Kidney tubule cell (primary cell): ENCODE measurements around the gene GNB2.
"Not testable (repeated sequence)": the region's sequence is repeated elsewhere in the genome, so short reads cannot be mapped to it uniquely, and the experiment has no call there.

Experiments used
- DNase-seq: peaks from one replicate; pipeline ENCODE4 v3.0.0-alpha.2; 2018; ENCODE audit warnings: low spot score

Gene GNB2

DNA sequence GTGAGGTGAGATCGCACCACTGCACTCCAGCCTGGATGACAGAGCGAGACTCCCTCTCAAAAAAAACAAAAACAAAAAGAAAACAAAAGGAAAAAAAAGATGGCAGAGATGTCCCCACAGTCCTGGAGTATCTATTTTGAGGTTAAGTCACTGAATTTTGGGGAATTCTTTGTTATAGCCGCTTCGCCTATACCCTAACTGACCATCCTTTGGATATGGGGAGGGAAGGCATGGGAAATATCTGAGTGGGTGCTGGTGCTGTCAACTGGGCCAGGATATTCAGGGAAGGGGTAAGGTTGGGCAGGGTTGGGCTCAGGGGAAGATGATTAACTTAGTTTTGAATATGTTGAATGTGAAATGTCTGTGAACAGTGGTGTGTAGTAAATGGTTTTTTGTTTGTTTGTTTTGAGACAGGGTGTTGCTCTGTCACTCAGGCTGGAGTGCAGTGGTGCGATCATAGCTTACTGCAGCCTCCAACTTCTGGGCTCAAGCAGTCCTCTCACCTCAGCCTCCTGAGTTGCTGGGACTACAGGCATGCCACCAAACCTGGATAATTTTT lies 8.3 kb upstream of the GNB2 start:
- DNase-seq: no peak

DNA sequence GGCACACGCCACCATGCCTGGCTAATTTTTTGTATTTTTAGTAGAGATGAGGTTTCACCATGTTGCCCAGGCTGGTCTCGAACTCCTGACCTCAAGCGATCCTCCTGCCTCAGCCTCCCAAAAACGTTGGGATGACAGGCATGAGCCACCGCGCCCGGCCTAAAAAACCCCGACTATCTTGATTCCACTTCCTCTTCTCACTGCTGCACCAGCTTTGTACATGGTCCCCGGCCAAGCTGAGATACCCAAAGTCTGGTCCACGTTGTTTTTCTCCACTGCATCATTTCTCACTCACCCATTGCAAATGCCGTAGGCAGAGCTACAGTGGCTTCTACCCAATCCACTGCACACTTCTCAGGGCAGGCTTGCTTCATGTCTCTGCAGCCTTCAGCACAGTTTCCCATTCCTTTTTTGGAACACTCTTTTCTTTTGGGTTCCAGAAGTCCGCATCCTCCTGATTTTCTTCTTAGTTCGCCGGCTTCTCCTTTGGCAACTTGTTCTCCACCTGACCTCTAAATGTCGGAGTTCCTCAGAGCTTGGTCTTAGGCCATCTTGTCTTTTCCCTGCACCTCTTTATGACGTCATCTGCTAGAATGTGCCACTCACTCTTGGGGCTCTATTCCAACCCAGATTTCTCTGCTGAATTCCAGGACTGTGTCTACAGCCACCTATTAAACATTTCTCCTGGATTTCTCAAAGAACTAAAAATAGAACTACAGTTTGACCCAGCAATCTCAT lies 6.0 kb upstream of the GNB2 start:
- no peak for DNase-seq

DNA sequence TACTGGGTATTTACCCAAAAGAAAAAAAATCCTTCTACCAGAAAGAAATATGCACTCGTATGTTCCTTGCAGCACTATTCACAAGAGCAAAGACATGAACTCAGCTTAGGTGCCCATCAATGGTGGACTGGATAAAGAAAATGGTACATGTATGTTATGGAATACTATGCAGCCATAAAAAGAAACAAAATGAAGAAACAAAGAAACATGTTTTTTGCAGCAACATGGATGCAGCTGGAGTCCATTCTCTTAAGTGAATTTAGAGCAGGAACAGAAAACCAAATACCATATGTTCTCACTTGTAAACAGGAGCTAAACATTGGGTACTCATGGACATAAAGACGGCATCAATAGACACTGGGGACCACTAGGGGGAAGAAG lies 5.5 kb upstream of the GNB2 start:
- DNase-seq: no peak

DNA sequence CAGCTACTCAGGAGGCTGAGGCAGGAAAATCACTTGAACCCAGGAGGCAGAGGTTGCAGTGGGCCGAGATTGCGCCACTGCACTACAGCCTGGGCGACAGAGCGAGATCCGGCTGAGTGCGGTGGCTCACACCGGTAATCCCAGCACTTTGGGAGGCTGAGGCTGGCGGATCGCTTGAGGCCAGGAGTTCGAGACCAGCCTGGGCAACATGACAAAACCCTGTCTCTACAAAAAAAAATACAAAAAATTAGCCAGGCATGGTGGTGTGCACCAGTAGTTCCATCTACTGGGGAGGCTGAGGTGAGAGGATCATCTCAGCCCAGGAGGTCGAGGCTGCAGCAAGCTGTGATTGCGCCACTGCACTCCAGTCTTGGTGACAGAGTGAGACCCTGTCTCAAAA lies 4.4 kb upstream of the GNB2 start:
- DNase-seq: not testable (repeated sequence)

DNA sequence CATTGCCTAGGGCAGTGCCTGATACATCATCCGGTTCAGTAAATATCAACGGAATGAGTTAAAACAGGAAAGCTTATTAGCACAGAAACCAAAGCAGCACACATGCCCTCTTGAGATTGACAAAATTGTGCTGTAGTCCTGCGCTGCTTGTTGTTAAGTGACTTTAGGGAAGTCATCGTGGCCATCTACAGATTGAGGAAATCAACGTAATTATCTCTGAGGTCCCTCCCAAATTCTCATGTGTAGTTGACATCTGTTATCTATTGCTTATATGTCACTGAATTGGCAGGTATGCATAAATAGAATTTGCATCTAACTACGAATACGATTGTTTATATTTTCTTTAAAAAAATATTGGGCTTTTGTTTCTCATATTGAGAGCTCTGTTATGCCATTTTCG lies 3.5 kb upstream of the GNB2 start:
- DNase-seq: no peak

DNA sequence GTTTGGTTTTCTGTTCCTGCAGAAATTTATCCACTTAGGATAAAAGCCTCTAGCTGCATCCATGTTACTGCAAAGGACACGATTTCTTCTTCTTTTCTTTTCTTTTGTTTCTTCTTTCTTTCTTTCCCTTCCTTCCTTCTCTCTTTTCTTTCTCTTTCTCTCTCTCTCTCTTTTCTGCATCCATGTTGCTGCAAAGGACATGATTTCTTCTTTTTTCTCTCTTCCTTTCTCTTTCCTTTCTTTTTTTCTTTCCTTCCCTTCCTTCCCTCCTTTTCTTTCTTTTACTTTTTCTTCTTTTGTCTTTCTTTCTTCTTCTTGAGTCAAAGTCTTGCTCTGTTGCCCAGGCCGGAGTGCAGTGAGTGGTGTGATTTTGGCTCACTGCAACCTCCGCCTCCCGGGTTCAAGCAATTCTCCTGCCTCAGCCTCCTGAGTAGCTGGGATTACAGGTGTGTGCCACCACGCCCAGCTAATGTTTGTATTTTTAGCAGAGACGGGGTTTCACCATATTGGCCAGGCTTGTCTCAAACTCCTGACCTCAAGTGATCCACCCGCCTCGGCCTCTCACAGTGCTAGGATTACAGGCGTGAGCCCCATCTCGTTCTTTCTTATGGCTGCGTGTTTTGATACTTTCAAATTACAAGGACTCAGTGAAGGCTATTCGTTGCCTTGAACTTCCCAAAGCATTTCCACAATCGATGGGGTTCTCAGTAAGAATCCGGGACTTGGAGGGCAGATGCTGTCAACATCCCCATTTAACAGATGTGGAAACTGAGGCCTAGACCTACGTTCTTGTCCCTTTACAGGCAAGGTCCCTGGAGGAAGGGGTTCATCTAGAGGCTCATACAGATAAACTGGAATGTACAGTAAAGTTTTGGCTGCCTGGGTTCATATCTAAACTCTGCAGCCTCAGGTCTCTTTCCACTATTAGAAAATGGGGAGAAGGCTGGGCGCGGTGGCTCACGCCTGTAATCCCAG lies 1.9 kb upstream of the GNB2 start:
- DNase-seq: no peak

DNA sequence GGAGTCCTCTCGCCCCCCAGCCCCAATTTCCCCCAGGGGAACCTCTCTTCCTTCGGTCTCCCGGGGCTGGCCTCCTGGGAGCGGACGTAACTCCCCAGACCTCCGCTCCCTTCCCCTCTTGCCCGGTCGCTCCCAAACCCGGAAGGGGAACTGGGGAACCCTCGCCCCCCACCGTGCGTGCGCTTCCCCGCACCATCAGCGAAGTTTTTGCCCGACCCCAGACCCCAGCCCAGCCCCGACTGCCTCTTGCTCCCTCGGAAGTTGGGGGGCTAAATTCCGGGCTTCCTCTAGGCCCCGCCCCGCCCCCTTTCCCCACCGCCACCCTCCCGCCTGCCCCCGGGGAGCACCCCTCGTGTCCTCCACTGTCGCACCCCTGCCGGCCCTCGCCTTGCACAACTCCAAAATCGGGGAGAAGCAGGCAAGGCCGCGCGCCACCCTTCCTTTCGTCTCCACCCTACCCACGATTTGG lies 436 bp downstream of the GNB2 start:
- no peak for DNase-seq

DNA sequence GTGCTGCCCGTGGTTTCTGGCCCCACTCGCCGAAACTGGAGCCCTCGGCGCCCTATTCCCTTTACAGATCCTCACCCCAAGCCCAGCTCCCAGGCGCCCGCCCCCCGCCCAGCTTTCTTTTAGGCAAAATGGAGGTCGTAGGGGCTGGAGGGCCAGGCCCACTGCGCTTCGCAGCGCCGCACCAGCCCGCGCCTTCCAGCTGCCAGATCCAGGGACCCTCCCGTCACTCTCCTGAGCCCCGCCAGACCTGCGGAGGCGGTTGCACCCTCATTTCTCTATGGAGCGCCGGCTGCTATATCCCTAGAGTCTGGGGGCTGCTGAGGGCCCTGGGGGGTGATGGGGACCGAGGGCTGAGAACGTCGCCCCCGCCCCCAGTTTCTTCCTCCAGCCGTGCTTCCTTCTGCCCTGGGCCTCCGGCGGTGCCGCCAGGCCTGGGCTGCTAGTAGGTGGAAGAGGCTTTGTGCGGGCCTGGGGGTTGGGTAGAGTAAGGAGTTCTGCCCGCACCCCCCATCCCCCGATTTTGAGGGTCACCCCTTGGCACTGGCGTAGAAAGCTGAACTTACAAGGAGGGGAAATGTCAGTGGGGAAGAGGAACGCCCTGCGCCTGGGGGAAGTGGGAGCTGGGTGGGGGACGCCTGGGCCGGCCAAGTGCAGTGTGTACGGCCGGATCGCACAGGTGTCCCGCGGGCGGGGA lies 1.0 kb downstream of the GNB2 start:
- peak; percentile 22 for DNase-seq

DNA sequence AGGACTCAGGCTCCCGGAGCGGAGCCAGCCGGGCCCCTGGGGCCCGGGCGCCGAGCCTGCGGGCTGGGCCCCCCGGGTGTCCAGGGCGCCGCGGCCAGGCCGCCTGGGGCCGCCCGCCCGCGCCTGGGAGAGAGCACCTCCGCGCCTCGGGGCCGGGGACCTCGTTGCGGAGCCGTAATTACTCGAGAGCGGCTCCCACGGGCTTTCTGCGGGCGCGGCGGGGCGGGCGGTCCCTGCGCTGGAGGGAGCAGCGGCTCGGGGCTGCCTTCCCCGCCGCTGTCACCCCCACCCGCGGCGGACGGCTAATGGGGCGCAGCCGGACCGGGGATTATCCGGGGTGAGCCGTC lies 1.5 kb downstream of the GNB2 start:
- no peak for DNase-seq

DNA sequence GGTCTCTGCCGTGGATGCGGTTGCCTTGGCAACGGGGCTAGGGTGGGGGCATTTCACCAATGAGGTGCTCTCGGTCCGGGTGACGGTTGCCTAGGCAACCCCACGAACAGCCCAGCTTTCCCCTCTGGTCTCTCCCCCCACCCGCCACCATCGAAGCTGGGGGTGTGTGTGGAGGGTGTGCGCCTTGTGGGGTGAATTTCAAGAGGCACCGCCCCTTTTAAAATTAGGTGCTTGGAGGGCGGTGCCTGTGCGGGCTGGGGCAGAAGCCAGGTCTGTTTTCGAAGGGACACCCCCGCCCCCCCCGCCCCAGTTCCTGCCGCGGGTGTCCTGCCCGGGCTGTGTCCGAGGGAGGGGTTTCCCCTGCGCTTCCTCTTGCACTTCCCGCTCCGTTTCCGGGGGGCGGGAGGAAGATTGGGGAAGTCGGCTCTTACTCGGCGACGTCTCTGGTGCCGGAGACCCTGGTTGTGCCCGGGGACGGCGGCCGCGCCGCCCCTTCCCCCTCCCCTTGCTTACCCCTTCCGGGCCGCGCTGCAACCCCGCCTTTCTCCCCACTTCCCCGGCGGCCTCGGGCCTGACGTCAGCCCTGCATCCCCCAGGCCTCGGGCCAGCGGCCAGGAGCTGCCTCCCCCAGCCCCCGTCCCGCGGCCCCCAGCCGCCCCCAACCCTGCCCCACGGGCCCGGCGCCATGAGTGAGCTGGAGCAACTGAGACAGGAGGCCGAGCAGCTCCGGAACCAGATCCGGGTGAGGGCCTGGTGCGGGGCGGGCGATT lies 2.2 kb downstream of the GNB2 start:
- peak; percentile 80 for DNase-seq

DNA sequence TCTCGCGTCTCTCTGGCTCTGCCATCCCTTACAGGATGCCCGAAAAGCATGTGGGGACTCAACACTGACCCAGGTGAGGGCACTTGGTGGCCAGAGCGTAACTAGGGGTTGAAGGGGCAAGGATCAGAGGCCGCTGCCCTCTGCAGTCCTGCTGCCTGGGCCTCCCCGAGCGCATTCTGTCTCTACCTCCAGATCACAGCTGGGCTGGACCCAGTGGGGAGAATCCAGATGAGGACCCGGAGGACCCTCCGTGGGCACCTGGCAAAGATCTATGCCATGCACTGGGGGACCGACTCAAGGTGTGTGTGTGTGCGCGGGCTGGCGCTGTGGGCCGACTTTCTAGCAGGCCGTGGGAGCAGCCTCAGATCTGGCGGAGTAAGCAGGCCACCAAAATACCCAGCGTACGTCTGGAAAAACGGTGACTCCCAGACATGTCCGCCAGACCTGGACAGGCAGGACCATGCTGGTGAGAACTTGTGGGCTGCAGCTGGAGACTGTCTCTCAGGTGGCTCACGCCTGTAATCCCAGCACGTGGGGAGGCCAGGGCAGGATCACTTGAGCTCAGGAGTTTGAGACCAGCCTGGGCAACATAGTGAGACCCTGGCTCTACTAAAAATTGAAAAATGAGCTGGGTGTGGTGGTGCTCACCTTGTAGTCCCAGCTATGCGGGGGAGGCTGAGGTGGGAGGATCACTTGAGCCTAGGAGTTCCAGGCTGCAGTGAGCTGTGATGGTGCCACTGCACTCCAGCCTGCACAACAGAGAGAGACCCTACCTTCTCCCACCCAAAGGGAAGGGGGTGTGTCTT lies 3.2 kb downstream of the GNB2 start:
- DNase-seq: no peak

DNA sequence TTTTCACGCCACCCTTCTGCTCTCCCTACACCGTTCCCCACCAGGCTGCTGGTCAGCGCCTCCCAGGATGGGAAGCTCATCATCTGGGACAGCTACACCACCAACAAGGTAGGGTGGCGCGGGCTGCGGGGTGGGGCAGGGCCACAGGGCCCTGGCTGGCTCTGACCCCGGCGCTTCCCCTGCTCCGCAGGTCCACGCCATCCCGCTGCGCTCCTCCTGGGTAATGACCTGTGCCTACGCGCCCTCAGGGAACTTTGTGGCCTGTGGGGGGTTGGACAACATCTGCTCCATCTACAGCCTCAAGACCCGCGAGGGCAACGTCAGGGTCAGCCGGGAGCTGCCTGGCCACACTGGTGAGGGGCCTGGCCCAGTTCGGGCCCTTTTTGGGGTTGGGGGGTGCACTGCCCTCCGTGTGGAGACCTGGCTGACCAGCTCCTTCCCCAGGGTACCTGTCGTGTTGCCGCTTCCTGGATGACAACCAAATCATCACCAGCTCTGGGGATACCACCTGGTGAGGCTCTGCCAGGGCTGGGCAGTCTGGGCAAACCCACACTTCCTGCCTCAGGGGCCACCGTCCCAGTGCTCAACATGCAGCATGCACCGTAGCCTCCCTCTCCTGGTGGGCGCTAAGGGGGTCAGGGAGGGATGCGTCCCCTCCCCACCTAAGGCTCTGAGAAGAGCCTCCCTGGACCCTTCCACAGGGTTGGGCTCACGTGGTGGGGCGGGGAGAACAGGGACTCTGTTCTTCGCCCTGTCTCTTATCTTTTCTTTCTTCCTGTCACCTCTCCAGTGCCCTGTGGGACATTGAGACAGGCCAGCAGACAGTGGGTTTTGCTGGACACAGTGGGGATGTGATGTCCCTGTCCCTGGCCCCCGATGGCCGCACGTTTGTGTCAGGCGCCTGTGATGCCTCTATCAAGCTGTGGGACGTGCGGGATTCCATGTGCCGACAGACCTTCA lies 4.0 kb downstream of the GNB2 start:
- no peak for DNase-seq

DNA sequence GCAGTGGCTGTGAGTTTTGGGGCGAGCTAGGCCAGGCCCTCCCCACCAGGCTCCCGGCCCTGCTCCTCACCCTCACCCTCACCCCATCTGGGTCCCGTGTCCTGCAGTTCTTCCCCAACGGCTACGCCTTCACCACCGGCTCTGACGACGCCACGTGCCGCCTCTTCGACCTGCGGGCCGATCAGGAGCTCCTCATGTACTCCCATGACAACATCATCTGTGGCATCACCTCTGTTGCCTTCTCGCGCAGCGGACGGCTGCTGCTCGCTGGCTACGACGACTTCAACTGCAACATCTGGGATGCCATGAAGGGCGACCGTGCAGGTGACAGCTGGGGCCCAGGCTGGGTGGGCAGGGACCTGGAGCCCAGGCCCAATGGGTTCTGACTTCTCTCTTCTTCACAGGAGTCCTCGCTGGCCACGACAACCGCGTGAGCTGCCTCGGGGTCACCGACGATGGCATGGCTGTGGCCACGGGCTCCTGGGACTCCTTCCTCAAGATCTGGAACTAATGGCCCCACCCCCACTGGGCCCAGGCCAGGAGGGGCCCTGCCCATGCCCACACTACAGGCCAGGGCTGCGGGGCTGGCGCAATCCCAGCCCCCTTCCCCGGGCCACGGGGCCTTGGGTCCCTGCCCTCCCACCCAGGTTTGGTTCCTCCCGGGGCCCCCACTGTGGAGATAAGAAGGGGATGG lies 4.9 kb downstream of the GNB2 start:
- DNase-seq: no peak

DNA sequence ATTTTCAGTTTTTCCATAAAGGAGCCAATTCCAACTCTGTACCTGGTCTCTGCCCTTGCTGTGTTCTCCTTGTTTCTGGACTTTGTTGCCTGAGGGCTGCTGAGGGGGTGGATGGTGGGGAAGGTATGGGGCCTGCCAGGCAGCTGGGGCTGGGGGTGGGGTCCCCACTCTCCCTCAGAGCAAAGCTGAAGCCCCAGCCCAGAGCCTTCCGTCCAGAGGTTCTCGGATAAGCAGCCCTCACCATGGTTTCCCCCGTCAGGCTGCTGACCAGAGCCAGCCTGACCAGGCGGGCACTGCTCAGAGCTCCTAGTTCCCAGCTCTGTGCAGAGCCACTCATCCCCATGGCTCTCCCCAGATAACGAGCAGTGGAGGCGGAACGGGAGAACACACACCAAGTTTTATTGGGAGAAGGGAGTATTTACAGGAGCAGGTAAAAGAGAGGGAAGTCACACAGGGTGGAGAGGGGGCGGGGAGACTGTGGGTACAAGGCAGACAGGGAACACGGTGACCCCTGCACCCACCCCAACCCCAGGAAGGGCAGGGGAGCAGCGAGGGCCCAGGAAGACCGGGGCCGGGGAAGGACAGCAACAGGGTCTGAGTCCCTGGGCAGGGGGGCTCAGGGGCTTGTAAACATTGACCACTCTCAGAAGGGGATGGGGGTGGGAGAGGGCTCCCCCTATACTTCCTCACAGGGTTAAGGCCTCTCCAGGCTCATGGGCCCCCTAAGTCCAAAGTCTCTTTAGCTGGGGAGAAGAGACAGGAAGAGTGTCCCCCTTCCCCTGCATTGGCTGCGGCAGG lies 5.8 kb downstream of the GNB2 start:
- no peak for DNase-seq

DNA sequence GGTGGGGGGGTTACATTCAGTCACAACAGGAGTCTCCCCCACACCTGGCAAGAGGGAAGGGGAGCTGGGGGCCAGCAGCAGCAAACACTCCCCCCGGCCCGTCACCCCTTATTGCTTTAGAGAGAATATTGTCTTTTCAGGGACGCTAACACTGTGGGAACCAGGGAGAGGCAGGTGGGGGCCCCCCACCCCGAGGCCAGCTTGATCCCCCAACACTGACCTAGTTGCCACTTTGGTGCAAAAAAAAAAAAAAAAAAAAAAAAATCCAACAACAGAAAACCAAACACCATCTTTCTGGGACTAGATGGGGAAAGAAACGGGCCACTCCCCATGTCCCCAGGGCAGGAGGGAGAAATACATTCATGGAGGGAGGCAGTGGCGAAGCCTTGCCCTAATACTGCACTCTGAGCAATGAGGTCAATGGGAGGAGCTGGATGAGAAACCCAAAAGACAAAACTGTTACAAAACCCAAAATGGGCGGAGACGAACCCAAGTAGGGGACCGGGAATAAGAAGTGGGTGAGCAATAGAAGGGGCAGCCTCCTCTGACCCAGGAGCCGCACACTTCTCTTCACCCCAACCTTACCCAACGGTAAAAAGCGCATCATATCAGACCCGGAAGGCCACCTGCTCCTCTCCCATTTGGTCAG lies 6.5 kb downstream of the GNB2 start:
- DNase-seq: no peak

DNA sequence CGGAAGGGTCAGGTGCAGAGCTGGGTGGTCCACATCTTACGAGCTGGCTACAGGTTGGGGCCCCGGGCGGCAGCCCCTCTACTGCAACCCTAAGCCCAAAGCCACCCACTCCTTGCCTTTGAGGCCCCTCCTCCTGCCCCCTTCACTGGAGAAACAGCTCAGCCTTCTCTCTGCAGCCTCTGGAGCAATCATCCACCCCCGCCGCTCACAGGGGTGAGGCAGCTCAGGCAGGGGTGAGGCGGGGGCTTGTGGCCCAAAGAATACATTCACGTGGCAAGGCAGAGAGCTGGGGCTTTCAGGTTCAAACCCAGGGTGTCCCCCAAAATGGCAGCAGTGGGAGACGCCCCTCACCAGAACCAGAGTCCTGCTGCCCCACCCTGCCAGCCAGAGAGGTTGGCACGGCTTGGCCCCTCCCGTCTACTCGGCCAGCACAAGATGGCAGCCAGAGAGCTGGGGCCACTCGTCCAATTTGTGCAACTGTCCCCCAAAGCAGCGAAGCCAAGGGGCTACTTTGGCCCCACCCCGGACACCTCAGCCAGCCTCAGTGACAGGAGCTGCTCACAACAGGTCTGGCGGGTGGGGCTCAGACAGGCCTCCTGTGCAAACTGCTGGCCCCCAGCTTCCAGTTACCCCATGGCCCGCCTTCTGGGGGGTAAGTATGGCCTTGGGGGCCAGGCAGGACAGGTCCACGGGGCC lies 7.2 kb downstream of the GNB2 start:
- no peak for DNase-seq
